Measurements from ENCODE around the gene PDAP1.
"Not testable (repeated sequence)": the region's sequence is repeated elsewhere in the genome, so short reads cannot be mapped to it uniquely, and the experiment has no call there.

PDAP1 gene, protein sequence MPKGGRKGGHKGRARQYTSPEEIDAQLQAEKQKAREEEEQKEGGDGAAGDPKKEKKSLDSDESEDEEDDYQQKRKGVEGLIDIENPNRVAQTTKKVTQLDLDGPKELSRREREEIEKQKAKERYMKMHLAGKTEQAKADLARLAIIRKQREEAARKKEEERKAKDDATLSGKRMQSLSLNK

DNA sequence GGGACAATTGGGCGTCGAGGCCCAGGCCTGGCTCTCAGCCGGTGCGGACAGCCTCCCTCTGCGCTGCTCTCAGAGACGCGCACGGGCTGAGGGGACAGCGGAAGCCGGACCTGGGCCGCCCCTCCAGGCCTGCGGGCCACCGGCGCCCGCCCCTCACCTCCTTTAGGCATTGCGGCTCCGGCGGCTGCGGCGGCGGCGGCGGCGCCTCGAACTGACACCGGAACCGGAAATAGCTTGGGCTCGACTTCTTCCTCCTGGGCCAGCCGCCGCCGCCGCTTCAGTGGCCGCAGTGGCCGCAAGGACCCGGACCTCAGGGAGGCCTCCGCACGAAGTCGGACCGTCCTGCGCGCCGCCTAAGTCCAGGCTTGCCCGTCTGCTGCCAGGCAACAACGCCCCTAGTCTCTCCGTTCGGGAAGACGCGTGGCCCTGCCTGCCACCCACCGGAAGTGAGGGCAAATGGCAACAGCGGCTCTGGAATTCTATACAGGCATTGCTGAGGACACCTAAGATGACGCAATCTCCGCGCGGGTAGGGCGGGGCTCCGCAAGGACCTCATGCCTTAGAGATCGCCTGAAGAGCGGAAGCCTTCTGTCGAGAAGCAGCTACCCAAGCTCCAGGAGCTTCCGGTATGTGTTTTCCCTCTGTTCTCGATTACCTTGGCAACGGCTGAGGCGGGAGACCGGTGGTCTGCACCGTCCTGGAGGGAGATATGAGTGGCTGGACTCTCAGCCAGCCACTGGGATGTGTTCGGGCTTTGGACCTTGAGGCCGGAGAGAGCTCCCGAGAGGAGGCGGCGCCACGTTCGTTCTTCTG is at the start of gene PDAP1, which contains the start of gene BUD31:
TSS of gene PDAP1 (minus strand) at position 219 of the 813 bp plus-strand sequence. CDS start at position 170, 49 bp downstream.
TSS of gene BUD31 (plus strand) at position 591 of the 813 bp plus-strand sequence. CDS start 2,124 bp downstream, outside the sequence.
- DNase-seq (ENCODE audit: low spot score) = peak; percentile 96

DNA sequence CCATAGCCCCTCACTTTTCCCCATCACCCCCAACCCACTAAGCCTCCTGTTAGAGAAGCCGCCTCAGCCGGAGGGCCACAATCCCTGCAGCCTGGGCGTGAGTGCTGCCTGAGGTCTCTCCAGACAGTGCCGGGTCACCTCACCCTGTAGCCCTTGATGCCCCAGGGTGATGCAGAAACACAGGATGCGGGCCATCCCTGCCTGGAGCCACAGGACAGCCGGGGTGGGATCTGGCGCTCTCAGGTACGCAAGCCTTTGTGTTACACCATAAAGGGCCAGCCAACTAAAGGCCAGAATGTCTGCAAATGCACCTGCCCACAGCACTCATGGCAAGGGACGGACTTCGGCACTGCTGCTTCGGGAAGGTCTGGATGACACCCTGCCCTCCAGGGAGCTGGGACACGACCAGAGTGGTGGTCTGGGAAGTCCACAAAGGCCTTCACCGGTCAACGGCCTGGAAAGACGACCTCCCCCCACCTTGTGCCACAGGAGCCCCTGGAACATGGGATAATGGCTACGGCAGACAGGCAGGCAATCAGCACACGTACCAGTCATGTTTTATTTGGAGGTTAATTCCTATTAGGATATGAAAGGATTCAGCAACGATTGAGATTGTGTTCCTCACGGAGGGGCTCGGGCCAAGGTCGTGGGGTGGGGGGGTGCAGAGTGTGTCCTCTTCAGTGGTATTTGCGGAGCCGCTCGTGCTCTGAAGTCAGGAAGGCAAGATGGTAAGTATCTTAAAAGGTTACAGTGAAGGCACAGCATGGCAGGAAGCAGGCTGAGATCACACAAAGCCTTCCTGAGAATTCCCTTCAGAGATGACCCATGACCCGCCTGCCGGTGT is 49.5 kb upstream of the PDAP1 start:
- no peak for DNase-seq (ENCODE audit: low spot score)

DNA sequence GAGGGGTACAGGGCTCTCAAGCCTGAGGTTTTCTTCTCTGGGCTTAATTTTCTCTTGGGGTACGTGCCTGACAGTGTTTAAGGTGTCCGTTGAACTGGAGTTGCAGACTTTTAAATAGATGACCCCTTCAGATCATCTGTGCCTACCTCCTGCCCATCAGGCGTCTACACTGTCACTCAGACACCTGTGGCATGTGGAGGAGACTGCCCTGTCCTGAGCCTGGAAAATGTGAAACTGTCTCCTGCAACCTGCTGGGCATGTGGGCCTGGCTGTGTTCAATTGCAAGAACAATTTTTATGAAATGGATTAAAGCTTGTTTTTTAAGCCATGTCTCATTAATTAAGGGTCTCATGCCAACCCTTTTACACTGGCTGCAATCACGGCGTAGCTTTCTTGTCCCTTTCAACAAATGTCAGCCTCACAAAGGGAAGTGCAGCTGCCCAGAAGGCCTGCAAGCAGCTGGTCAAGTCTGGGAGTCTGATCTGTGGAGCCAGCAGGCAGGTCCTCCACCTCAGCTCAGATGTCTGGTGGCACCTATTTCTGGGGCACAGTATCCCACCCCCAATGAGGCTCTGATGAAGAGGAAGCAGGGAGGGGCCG is 48.8 kb upstream of the PDAP1 start:
- DNase-seq (ENCODE audit: low spot score) = no peak

DNA sequence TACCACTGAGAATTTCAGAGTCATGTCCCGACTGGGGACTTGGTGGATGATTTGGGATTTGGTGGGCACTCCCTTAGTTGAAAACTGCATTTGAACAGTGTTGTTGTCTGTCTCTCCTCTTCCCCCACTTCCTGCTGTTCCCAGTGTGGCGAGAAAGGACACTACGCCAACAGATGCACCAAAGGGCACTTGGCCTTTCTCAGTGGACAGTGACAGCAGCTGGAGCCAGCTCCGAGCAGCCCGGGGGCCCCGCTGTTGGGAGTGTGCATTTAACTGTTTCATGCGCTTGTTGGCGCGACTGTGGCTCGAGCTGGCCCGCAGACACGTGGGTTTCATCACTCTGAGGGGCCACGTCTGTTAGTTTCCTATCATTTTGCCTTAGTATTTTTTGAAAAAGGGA is 47.9 kb upstream of the PDAP1 start:
- no peak for DNase-seq (ENCODE audit: low spot score)

GRCh38 chr7:99455874-99456273 is 47.5 kb upstream of the PDAP1 start:
- DNase-seq (ENCODE audit: low spot score) = no peak

GRCh38 chr7:99453105-99453504 is 44.7 kb upstream of the PDAP1 start:
- DNase-seq (ENCODE audit: low spot score) = no peak

GRCh38 chr7:99452541-99452940 is 44.1 kb upstream of the PDAP1 start:
- no peak for DNase-seq (ENCODE audit: low spot score)

DNA sequence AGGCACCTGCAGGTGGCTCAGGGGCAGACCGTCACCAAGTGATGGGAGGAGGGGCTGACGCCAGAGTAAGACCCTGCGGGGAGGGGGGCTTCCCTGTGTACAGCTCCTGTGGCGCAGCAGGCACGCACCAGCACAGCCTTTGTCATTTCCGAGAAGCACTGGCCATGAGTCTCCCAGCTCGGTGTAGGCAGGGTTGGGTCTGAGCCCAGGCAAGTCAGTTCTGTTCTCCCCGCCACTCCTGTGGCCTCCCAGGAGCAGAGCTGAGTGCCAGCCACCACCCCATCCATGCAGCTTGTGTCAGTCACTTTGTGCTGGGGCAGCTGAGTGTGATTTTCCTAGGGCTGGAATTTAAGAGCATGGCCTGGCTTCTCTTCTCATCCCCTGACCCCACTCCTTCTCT is 43.5 kb upstream of the PDAP1 start:
- DNase-seq (ENCODE audit: low spot score) = no peak

DNA sequence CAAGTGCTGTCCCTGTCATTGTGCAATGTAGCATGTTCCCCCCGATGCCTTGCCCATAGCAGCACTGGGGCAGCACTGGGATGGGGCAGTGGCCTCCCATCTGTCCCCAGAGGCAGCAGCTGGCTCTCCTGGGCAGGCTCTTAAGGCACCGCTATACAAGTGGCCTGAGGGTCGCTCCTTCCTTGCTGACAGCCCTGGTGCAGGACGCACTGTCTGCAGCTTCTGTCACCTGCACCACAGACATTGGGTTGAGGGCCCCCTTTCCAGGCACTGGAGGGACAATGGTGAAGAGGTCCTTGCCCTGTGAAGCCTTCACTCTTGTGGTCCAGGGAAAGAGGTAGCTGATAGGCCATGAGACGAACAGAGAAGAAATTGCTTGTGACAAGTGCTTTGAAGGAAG is 40.9 kb upstream of the PDAP1 start:
- no peak for DNase-seq (ENCODE audit: low spot score)

GRCh38 chr7:99448855-99449254 is 40.5 kb upstream of the PDAP1 start:
- no peak for DNase-seq (ENCODE audit: low spot score)

GRCh38 chr7:99447943-99448342 is 39.5 kb upstream of the PDAP1 start:
- DNase-seq (ENCODE audit: low spot score) = peak; percentile 70

DNA sequence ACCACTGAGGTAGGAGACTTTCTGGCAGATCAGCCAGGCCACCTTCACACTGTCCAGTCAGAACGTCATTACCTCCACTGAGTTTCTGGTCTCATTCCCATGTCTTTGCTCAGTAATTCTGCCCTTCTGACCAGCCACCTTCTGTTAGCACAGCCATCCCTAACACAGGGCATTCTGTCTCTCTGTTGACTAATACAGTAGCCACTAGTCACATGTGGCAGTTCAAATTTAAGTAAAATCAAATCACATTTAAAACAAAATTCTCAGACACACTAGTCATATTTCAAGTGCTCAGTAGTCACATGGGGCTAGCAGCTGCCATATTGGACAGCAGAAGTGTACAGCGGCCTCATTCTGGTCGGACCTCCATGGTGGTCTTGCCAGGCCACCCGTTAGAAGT is 37.7 kb upstream of the PDAP1 start:
- DNase-seq (ENCODE audit: low spot score) = no peak

GRCh38 chr7:99440195-99440594 is 31.8 kb upstream of the PDAP1 start:
- no peak for DNase-seq (ENCODE audit: low spot score)

- DNase-seq (ENCODE audit: low spot score) = peak; percentile 99
Measured at GRCh38 chr7:99438573-99439480, 30.4 kb upstream of the PDAP1 start, which contains the start of the genes CPSF4 and PTCD1. Gene CPSF4, plus strand, starts transcription at chr7:99438943. Its CDS starts 140 bp downstream, at chr7:99439083. Gene PTCD1, minus strand, starts transcription at chr7:99438798. Its CDS starts 3,556 bp downstream, at chr7:99435242.

DNA sequence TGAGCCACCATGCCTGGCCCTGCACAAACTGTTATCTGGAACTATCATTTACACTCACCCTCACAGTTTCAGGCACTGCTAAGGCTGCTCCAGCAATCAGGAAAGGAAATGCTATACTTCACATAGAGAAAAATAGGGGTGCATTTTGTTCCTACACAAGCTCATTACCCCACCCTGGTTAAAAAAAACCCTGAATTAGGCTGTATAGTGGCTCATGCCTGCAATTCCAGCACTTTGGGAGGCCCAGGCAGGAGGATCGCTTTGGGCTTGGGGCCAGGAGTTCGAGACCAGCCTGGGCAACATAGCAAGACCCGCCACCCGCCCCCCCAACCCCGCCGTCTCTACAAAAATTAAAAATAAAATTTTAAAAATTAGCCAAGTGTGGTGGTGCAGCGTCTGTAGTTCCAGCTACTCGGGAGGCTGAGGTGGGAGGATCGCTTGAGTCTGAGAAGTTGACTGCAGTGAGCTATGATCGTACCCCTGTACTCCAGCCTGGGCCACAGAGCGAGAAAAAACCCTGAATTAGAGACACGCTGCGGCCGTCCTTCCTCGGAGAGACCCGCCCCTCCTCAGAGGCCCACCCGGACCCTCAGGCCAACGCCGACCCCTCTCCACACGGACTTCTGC is 29.7 kb upstream of the PDAP1 start:
- no peak for DNase-seq (ENCODE audit: low spot score)

- no peak for DNase-seq (ENCODE audit: low spot score)
Measured at GRCh38 chr7:99433158-99433557, 24.8 kb upstream of the PDAP1 start.

DNA sequence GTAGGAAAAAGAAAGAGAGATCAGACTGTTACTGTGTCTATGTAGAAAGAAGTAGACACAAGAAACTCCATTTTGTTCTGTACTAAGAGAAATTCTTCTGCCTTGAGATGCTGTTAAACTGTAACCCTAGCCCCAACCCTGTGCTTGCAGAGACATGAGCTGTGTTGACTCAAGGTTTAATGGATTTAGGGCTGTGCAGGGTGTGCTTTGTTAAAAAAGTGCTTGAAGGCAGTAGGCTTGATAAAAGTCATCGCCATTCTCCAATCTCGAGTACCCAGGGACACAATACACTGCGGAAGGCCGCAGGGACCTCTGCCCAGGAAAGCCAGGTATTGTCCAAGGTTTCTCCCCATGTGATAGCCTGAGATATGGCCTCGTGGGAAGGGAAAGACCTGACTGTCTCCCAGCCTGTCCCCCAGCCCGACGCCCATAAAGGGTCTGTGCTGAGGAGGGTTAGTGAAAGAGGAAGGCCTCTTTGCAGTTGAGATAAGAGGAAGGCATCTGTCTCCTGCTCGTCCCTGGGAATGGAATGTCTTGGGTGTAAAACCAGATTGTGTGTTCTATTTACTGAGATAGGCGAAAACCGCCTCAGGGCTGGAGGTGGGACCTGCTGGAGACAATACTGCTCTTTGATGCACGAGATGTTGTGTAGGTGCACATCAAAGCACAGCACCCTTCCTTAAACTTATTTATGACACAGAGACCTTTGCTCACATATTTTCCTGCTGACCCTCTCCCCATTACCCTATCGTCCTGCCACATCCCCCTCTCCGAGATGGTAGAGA is 23.6 kb upstream of the PDAP1 start:
- DNase-seq (ENCODE audit: low spot score) = not testable (repeated sequence)

DNA sequence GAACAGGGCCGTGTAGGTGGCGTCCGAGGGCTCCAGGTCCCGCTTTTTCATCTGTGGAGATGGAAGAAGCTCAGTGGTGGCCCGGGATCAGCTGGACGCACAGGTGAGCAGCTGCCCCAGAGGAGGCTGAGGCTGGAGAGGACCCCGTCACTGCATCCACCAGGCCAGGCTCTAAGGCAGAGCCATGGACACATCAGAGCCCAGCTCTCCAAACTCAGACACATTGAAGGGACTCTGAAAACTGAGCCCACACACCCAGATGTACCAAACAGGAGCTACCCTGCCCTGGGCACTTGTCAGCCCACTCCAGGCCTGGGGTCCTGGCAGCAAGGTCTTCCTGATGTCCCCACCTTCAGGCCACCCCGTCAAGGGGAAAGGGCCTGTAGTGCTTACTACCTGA is 21.4 kb upstream of the PDAP1 start:
- DNase-seq (ENCODE audit: low spot score) = no peak

GRCh38 chr7:99428972-99429566 is 20.7 kb upstream of the PDAP1 start:
- DNase-seq (ENCODE audit: low spot score) = no peak

All from HuH-7.5 (cell line).